ENCODE data around the gene TRAFD1.

The TRAFD1 gene

GRCh38 chr12:112130441-112130998 is 5.2 kb downstream of the TRAFD1 start:
- H3K4me3 ChIP-seq (ENCODE audit: low read depth in 1 of 2, low read length in 1 of 2) = peak overlapping the region; percentile 58 to 61
- TF ChIP-seq CTCF (IDR thresholded peaks at IDR 0.05) = no peak
- no peaks in the 10 kb centered on the region for H3K9me3 ChIP-seq
- no peaks in the 10 kb centered on the region for H3K27me3 ChIP-seq
- peaks cover 14% of the 10 kb centered on the region for H3K36me3 ChIP-seq
- H3K4me1 ChIP-seq (ENCODE audit: control insufficient read depth in 1 of 2, insufficient read depth in 1 of 2, low read depth in 1 of 2, low read length in 1 of 2) = peaks cover 67% of the 10 kb centered on the region in 2 experiments
- H3K27ac ChIP-seq = peak overlapping the region; percentile 85

GRCh38 chr12:112131686-112132085 is 6.3 kb downstream of the TRAFD1 start:
- Histone ChIP-seq H3K4me1 (ENCODE audit: control insufficient read depth in 1 of 2, insufficient read depth in 1 of 2, low read depth in 1 of 2, low read length in 1 of 2) (peaks cover 60 to 62% of the 10 kb centered on the region in 2 experiments), H3K27ac (peak overlapping the region; percentile 85), H3K9me3 (no peaks in the 10 kb centered on the region), H3K36me3 (peaks cover 25% of the 10 kb centered on the region), H3K4me3 (ENCODE audit: low read depth in 1 of 2, low read length in 1 of 2) (peak overlapping the region; percentile 58 to 61), H3K27me3 (no peaks in the 10 kb centered on the region)
- TF ChIP-seq CTCF (IDR thresholded peaks at IDR 0.05) = no peak

DNA sequence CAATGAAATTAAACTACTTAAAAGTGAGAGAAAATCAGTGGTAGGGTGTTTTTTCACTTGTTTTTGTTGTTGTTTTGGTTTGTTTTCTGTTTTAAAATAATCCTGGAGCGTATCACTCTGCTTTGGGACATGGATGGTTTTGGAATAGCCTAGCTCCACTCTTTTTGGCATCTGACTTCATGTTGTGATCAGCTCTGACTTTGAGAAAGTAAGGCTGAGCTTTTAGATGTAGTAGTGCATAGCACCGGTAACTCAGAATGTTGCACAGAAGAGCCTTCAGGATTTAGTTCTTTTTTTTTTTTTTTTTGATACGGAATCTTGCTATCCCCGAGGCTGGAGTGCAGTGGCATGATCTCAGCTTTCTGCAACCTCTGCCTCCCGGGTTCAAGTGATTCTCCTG is 8.1 kb downstream of the TRAFD1 start:
- Histone ChIP-seq H3K9me3 (no peaks in the 10 kb centered on the region), H3K27ac (peak overlapping the region; percentile 85), H3K27me3 (no peaks in the 10 kb centered on the region), H3K4me1 (ENCODE audit: control insufficient read depth in 1 of 2, insufficient read depth in 1 of 2, low read depth in 1 of 2, low read length in 1 of 2) (peaks cover 44 to 51% of the 10 kb centered on the region in 2 experiments), H3K4me3 (ENCODE audit: low read depth in 1 of 2, low read length in 1 of 2) (no peak overlapping the region), H3K36me3 (peaks cover 43% of the 10 kb centered on the region)
- no peak for TF ChIP-seq CTCF (IDR thresholded peaks at IDR 0.05)

DNA sequence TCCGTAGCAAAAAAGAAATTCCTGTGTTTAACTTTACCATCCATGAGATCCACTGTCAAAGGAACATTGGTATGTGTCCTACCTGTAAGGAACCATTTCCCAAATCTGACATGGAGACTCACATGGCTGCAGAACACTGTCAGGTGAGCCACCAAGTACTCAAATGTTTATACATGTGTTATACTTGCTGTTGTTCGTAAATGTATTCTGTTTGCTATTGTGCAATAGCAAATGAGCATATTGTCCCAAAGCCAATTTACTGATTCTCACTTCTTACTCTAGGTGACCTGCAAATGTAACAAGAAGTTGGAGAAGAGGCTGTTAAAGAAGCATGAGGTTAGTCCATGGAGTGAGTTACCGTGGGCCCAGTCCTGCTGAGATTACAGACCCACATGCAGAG is 9.4 kb downstream of the TRAFD1 start:
- peak overlapping the region; percentile 27 for H3K27ac ChIP-seq
- no peak overlapping the region for H3K4me3 ChIP-seq (ENCODE audit: low read depth in 1 of 2, low read length in 1 of 2)
- no peak for TF ChIP-seq CTCF (IDR thresholded peaks at IDR 0.05)
- peaks cover 40 to 51% of the 10 kb centered on the region in 2 experiments for H3K4me1 ChIP-seq (ENCODE audit: control insufficient read depth in 1 of 2, insufficient read depth in 1 of 2, low read depth in 1 of 2, low read length in 1 of 2)
- H3K27me3 ChIP-seq = no peaks in the 10 kb centered on the region
- no peaks in the 10 kb centered on the region for H3K9me3 ChIP-seq
- H3K36me3 ChIP-seq = peaks cover 54% of the 10 kb centered on the region

GRCh38 chr12:112140728-112141127 is 15.4 kb downstream of the TRAFD1 start:
- Histone ChIP-seq H3K4me3 (ENCODE audit: low read depth in 1 of 2, low read length in 1 of 2) (peak overlapping the region; percentile 15 to 41), H3K27ac (peak overlapping the region; percentile 87), H3K9me3 (no peaks in the 10 kb centered on the region), H3K27me3 (no peaks in the 10 kb centered on the region), H3K36me3 (peaks cover 96% of the 10 kb centered on the region), H3K4me1 (ENCODE audit: control insufficient read depth in 1 of 2, insufficient read depth in 1 of 2, low read depth in 1 of 2, low read length in 1 of 2) (peaks cover 35 to 40% of the 10 kb centered on the region in 2 experiments)
- no peak for TF ChIP-seq CTCF (IDR thresholded peaks at IDR 0.05)

Data from neutrophil (primary cell).